GM12872 (cell line): ENCODE data around the gene FBXL7.

Source experiments
- CTCF ChIP-seq: IDR thresholded peaks from 3 replicates; pipeline ENCODE4 v1.5.1; 2011; ENCODE audit warnings: low read depth, mild to moderate bottlenecking, low read length, moderate library complexity; ENCODE audit not compliant: insufficient read depth

FBXL7 gene

GRCh38 chr5:15623794-15624193, 123.8 kb downstream of the FBXL7 start:
- no peak for TF ChIP-seq CTCF

- TF ChIP-seq CTCF: no peak
Measured at GRCh38 chr5:15627109-15627508, 127.1 kb downstream of the FBXL7 start.

GRCh38 chr5:15627647-15628046, 127.7 kb downstream of the FBXL7 start:
- no peak for TF ChIP-seq CTCF

GRCh38 chr5:15630441-15630840, 130.5 kb downstream of the FBXL7 start:
- no peak for TF ChIP-seq CTCF

GRCh38 chr5:15634591-15635288, 134.8 kb downstream of the FBXL7 start:
- no peak for TF ChIP-seq CTCF

- TF ChIP-seq CTCF: no peak
Measured at GRCh38 chr5:15635289-15635616, 135.3 kb downstream of the FBXL7 start.

- no peak for TF ChIP-seq CTCF
Measured at GRCh38 chr5:15637345-15637744, 137.4 kb downstream of the FBXL7 start.
